Stimulated activated CD8-positive, alpha-beta memory T cell treated with anti-CD3 and anti-CD28 coated beads, Interleukin-15, amount 100 ng/mL, for 48 hours (primary cell): ENCODE data around the gene CACNA1S.

ENCODE experiments used
- DNase-seq, 2 donors: peaks; one replicate each; pipeline ENCODE4 v3.0.0-alpha.2; 2020; ENCODE audit warnings: low read depth in 2 of 2

CACNA1S gene

GRCh38 chr1:201014816-201015200 is 97.4 kb downstream of the CACNA1S start:
- DNase-seq: no peak

DNA sequence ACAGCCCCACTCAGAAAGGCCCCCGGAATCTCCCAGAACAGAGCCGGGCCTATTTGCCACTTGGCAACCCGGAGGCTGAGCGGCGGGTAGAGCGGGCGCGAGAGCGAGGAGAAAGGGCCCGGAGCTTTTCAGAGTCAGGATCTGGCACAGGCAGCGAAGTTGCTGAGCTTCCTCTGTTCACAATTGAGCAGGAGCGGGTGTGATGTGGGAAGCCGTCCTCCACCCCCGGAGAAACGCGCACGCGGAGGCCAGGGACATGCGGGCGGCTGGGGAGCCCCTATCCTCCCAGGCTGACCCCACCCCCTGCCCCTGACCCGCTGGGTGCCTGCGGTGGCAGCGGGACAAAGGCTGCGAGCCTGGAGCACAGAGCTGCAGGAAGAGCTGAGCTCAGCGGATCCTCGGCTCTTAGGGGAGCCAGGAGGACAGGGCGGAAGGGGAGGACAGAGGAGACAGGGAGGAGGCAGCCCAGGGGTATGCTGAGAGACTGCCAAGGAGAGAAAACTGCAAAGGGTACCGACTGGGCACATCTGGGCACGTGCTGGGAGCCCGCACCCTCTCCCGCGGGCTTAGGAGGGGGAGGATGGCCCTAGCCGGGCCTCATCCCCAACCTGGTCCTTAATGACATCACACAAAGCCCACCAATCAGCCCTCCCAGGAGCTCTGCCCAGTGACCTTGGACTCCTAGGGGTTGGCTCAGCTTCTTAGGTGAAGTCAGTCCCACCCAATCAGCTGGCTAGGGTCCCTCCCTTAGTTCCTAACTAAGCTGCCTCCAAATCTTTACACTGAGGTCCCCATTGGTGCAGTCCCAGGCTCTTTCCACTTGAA is 98.0 kb downstream of the CACNA1S start:
- no peak for DNase-seq

DNA sequence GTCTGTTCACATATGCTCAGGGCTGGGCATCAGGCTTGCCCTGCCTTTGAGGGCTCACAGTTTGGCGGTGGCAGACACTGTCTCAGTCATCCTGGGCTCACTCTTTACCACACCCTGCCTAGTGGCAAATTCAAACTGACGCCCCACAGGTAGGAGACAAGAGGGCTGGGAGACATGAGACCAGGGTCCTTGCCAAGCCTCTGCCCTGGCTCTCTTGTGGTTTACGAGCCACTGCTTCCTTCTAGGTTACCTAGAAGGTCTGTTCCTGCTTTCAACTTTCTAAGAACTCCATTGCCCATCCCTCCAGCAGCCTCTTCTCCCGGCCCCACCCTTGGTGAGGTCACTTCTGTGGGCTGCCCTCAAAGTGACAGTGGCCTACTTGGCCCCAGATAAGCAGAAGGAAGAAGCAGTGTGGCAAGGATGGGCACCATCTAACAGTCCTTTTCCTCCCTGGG is 99.2 kb downstream of the CACNA1S start:
- DNase-seq: no peak

GRCh38 chr1:201011616-201012015 is 100.6 kb downstream of the CACNA1S start:
- DNase-seq: no peak

DNA sequence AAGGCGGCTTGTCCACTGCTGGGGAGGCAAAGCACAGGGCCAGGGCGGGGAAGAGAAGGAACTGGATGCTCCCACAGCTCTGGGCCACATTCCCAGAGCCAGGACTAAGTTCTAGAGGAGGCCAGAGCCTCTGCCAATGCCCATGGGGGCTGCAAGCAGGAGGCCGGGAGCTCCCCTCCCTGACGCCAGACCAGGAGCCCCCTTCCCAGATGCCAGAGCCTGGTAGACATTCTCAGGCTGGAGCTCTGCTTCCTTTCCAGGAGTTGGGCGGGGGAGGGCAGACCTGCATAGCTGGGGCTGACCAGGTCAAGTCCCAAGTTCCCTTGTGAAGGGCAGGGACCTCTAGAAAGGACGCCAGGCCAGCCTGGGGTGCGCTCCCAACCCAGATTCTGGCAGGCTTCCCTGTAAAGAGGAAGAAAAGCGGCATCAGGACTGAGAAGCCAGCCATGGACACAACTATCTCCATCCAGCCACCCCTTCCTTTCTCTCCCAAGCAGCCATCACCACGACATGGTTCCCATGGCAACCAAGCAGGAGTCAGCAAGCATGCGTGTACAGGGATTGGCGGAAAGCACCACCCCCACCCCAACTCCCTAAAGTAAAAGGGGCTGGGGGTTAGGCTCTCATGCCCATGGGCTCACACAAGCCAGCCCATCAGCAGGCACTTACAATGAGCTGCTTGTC is 102.1 kb downstream of the CACNA1S start:
- DNase-seq: no peak

DNA sequence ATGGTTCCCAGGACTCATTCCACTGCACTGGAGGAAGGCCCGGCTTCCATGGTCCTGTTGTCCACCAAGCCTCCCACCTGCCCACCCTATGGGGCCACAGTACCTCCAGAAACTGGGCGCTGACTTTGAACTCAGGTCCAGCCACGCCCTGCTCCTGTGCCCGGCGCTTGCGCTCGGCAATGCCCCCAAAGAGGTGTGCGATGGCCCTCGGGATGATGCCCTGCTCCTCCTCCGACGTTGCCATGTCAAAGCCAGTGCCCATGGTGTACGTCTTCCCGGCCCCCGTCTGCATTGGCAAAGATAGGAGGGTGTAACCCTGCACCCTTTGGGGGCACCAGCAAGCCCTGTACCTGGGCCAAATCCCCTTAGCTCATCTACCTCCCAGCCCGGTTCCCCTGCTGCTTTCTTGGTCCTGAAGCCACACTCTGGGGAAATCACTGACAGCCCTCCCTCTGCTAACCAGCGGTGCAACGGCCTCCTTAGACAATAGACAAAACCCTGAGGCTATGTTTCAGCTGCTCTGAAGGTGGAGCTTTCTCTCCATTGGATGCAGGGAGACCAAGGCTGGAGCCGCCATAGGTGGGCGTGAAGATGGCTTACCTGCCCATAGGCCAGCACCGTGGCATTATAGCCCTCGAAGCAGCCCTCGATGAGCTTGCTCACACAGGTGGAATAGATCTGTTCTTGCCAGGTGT is 103.4 kb downstream of the CACNA1S start:
- no peak for DNase-seq

GRCh38 chr1:201007481-201007880 is 104.7 kb downstream of the CACNA1S start:
- DNase-seq: no peak

GRCh38 chr1:201006450-201006849 is 105.8 kb downstream of the CACNA1S start:
- DNase-seq: no peak

DNA sequence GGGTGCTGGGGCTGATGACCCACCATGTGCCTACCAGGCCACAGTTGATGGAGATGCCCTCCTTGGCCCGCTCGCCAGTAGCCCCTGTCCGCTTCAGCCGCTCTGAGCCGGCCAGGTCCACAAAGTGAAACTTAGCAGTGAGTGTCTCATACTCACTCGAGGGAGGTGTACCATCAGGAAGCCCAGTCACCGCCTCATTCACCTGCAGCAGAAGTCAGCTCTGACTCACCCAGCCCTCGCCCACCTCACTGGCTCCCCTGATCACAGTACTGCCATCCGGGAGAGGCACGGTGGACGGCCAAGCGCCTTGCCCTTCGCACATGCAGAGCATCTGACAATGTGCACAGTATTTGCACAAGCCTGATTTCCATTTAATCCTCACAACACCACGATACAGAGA is 107.5 kb downstream of the CACNA1S start:
- no peak for DNase-seq

DNA sequence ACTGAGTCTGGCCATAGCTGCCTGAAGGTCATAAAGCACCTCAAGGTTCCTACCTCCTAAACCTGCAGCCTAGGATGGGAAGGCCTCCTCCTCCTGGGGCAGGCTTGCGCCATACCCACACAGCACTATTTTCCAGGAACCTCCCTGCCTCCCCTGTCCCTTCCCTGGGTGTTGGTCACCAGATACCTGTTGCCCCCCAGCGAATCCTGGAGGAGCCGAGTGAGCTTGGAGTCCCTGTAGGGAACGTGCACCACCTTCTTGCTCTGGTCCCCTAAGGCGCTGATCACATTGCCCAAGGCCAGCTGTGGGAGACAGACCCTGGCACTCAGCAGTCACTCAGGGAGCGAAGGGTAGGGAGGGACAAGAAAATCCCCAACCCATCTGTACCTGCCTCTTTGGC is 108.1 kb downstream of the CACNA1S start:
- DNase-seq: no peak

GRCh38 chr1:201002510-201002909 is 109.7 kb downstream of the CACNA1S start:
- DNase-seq: no peak

GRCh38 chr1:201001962-201002361 is 110.3 kb downstream of the CACNA1S start:
- no peak for DNase-seq

DNA sequence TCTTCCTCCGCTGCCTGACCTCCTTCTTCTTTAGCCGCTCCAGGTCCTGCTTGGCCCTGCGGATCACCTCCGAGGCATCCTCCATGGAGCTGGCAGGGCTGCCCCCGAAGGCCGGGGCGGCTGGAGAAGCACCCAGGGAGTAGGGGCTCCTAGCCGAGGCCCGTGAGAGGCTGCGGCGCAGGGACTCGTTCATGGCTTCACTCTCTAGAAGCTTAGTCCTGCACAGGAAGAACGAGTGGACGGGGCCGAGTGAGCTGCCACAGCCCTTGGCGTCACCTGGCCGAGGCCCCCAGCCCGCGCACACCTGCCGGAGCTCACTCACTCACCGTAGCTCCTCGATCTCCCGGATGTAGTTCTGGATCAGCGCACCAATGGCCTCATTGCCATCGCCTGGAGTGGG is 111.8 kb downstream of the CACNA1S start:
- DNase-seq: no peak

DNA sequence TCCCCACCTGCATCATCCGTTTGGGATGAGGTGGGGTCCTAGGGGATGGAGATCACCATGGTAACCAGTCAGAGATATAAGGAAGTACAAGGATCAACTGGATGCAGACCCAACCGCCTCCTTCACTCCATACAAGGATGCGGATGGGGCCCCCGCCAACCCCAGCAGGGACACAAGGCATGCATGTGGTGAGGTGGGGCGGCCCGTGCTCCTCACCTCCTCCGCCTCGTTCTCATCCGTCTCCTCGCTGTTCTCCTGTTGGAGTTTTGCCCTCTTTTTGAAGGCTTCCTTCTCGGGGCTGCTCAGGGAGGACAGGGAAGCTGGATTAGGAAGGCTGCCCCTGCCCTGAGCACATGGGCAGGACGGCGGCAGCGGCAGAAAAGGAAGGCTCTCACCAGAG is 112.6 kb downstream of the CACNA1S start:
- no peak for DNase-seq

GRCh38 chr1:200998323-200998722 is 113.9 kb downstream of the CACNA1S start:
- DNase-seq: no peak

- DNase-seq: no peak
These were observed 119.7 kb downstream of the CACNA1S start for GRCh38 chr1:200992382-200993048.

DNA sequence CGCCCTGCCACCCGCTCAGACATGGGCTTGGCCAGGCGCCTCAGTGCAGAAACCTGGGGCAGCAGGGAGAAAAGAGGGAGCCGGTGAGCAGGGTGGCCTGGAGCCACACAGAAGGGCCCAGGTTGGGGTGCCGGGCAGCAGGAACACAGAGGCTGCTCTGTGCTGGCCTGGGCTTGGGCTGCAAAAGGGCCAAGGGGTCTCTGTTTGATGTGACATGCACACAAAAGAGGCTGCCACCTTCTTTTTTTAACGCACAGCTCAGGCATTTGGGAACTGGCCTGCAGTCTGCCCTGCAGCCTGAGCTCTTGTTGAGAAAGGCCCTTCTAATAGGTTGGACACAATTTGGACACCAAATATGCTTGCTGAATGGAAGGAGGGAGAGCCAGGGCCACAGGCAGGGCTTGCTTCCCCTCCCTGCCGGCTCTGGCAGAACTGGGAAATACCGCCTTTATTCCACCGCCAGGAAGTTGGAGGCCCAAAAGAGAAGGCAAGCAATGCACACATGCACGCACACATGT is 121.1 kb downstream of the CACNA1S start:
- DNase-seq: no peak

GRCh38 chr1:200990114-200990513 is 122.1 kb downstream of the CACNA1S start:
- no peak for DNase-seq
